ENCODE measurements around the gene CDH4.

GRCh38 chr20:61702246-61702645, 450.2 kb downstream of the CDH4 start:
- TF ChIP-seq, protein P1, sequence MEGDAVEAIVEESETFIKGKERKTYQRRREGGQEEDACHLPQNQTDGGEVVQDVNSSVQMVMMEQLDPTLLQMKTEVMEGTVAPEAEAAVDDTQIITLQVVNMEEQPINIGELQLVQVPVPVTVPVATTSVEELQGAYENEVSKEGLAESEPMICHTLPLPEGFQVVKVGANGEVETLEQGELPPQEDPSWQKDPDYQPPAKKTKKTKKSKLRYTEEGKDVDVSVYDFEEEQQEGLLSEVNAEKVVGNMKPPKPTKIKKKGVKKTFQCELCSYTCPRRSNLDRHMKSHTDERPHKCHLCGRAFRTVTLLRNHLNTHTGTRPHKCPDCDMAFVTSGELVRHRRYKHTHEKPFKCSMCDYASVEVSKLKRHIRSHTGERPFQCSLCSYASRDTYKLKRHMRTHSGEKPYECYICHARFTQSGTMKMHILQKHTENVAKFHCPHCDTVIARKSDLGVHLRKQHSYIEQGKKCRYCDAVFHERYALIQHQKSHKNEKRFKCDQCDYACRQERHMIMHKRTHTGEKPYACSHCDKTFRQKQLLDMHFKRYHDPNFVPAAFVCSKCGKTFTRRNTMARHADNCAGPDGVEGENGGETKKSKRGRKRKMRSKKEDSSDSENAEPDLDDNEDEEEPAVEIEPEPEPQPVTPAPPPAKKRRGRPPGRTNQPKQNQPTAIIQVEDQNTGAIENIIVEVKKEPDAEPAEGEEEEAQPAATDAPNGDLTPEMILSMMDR (IDR thresholded peaks at IDR 0.05), result no peak
- TF ChIP-seq POLR2A (IDR thresholded peaks at IDR 0.05), result no peak

All from ovary (tissue), 3 donors.